GM19463 (cell line): Measurements from ENCODE around the gene RORC.
"Not testable (repeated sequence)": the region's sequence is repeated elsewhere in the genome, so short reads cannot be mapped to it uniquely, and the experiment has no call there.

Source experiments
- ATAC-seq: cut with Tn5 transposase; IDR thresholded peaks from one replicate; pipeline ENCODE4 v1.9.1; 2021; ENCODE audit warnings: mild to moderate bottlenecking, moderate library complexity; ENCODE audit not compliant: unreplicated experiment

RORC gene

DNA sequence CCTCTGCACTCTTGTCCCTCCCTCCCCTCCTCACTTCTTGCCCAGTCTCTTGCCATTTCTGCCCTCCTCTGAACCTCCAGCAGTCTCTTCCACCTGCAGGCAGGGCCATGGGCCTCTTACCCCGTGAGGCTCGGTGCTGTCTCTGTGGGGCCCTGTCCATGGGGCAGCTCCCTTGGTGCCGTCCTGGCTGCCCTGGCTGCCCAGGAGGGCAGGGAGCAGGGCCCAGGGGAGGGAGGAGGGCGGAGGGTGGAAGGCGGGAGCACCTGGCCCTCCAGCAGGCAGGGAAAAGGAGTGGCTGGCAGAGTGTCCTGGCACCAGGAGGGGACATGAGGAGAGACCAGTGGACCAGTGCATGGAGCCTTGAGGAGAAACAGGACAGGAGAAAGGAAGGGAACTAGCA lies at the start of gene RORC:
Gene RORC, minus strand, starts transcription at position 198 of the 400 bp plus-strand sequence. Its CDS starts 38 bp downstream, at position 160.
- no peak for ATAC-seq

- no peak for ATAC-seq
These were observed 44.0 kb upstream of the RORC start for GRCh38 chr1:151875419-151876097.

GRCh38 chr1:151872776-151873175 lies 41.2 kb upstream of the RORC start:
- not testable (repeated sequence) for ATAC-seq

GRCh38 chr1:151871284-151872030 lies 39.9 kb upstream of the RORC start:
- ATAC-seq, result no peak

- ATAC-seq, result no peak
These were observed 36.9 kb upstream of the RORC start for GRCh38 chr1:151868486-151868885.

DNA sequence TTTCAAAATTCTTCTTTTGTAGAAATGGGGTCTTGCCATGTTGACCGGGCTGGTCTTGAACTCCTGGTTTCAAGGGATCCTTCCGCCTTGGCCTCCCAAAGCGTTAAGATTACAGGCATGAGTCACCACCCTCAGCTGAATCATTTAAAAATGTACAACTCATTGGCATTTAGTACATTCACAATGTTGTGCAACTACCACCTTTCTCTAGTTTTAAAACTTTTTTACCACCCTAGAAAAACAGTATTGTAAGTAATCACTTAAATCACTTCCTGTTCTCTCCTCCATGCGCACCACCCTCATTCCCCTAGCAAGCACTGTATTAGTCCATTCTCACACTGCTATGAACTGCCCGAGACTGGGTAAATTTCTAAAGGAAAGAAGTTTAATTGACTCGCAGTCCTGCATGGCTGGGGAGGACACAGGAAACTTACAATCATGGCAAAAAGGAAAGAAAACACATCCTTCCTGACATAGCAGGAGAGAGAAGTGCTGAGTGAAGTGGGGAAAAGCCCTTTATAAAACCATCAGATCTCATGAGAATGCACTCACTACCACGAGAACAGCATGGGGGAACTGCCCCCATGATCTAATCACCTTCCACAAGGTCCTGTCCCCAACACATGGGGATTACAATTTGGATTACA lies 36.3 kb upstream of the RORC start:
- no peak for ATAC-seq

DNA sequence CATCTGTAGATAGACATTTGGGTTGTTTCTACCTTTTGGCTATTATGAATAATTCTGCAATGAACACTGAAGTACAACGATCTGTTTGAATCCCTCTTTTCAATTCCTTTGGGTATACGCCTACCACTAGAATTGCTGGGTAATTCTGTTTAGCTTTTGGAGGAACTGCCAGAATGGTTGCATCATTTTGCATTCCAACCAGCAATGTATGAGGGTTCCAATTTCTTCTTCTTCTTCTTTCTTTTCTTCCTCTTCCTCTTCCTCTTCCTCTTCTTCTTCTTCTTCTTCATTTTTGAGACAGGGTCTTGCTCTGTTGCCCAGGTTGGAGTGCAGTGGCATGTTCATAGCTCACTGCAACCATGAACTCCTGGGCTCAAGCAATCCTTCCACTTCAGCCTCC lies 35.7 kb upstream of the RORC start:
- no peak for ATAC-seq

DNA sequence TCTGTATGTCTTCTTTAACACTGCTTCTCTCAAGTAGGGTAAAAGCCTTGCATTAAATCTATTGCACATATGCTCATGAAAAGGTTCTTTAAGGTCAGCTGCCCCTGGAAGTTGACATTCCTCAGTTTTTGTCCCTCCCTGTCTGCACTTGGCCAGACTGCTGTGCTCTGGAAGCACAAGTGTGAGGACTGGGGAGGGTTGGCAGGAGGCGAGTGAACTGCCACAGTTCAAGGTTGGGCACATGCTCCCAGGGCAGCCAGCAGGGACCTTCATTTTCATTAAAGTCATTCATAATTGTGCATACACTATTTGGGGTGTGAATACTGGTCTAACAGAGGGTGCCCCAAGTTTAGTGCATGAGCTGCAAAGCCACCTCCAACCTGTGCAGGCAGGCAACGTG lies 32.8 kb upstream of the RORC start:
- no peak for ATAC-seq

- ATAC-seq, result no peak
These were observed 31.0 kb upstream of the RORC start for GRCh38 chr1:151862604-151863003.

GRCh38 chr1:151860504-151861187 lies 29.0 kb upstream of the RORC start:
- ATAC-seq, result no peak

DNA sequence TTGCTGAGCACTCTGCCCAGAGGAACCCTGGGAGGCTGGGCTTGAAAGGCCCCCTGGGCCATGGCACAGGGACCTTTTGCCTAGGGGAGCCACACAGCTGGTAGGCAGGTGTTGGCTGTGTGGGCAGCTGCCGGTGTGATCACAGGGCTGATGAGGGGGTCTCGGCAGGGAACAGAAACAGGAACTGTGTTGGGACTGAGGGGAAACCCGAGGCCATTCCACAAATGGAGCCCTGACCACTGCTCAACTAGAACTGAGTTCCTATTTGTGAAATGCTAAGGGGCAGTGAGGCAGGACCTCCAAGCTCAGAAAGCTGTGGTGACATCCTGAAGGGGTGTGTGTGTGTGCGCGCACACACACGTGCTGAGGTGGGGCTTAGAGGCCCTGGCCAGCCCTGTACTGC lies 28.3 kb upstream of the RORC start:
- no peak for ATAC-seq

DNA sequence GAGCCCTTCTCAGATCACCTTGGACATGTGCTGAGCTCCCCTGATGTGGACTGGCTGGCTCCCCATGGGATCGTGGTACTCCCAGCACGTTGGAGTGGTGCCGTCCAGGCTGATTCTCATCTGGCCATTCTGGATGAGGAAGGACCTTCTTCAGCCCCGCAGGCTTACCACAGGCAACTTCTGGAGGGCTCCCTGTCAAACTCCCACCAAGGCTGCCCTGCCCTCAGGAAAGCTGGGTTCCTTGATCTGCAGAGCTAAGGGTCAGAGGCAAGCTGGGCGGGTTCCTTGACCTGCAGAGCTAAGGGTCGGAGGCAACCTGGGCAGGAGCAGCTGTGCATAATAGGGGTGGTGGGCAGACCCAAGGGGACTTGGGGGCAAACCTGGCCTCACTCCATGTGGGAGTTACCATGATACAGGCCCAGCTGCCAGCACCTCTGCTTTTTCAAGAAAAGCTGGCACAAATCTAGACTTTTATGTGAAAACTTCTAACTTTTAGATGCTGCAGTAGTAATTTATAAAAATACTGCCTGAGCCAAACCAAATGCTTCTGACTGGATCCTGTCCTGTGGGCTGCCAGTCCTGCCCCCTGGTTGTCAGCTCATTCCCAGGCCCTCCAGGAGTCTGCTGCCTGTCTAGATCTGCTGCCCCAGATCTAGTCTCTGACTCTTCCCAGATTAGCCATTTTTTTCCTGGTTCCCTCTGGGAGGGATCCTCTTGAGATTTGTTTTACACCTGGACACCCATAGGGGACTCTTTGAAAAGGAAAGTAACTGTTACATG lies 27.5 kb upstream of the RORC start:
- ATAC-seq, result no peak

- no peak for ATAC-seq
These were observed 26.6 kb upstream of the RORC start for GRCh38 chr1:151858030-151858746.

GRCh38 chr1:151855933-151856332 lies 24.3 kb upstream of the RORC start:
- ATAC-seq, result no peak

- ATAC-seq, result not testable (repeated sequence)
These were observed 23.9 kb upstream of the RORC start for GRCh38 chr1:151855516-151855915.

DNA sequence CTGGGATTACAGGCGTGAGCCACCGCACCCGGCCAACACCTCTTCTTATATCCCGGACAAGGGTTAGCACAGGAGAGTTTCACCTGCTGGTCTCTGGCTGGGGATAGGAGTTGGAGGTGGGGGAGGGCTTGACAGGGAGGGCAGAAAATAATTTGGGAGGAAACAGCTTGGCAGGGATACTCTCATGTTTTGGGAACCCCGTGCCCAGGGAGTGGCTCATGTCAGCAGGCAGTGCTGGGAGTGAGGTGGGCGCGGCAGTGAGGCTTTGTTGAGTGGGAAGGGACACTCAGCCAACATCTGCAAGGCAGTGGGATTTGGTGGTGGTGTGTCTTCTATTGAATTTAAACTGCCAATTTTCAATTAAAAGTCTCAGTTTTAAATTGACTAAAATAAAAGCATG lies 23.1 kb upstream of the RORC start:
- no peak for ATAC-seq

- ATAC-seq, result no peak
These were observed 21.9 kb upstream of the RORC start, which contains the start of gene THEM5 for GRCh38 chr1:151853411-151853943. TSS of gene THEM5 (minus strand) at chr1:151853712. CDS start at chr1:151853565, 147 bp downstream.

DNA sequence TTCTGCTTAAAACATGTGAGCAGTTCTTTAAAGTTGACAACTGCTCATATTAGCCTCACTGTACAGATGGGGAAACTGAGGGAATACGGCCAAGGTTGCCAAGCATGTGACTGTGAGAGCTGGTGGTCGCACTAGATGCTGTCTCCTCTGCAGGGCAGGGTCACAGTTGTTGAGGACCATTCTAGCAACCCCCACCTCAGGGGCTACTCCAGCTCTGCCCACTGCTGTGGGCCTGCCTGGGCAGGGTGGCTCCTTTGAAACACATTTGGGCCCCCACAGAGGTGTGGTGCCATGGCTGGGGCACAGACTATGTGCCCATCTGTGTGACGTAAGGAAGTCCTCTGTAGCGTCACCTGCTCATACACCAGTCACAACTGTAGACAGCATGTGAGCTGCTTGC lies 21.1 kb upstream of the RORC start:
- ATAC-seq, result no peak

- no peak for ATAC-seq
These were observed 20.3 kb upstream of the RORC start for GRCh38 chr1:151851886-151852285.

DNA sequence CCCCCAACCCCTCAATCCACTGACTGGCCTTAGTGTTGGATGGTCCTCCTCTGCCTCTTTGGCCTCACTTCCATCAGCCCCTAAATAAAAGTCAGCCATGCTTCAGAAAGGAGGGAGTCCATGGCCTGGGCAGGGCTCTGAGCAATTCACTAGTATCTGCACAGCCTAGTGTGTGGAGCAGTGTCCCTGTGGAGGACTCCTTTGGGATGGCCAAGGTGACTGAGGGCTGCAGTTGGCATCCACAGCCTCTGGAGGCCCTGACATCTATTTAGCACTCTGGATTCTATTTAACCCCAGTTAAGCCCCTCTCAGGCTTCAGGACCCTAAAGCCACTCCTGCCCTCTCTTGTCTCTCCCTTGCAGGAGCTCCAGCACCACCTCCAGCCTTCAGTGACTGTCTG lies 18.3 kb upstream of the RORC start:
- no peak for ATAC-seq
